GM19043 (cell line): ENCODE results near the gene OCRL.
A peak's percentile ranks its signal among the peaks of the same experiment; 100 is the strongest.

Source experiments
- ATAC-seq: cut with Tn5 transposase; IDR thresholded peaks from one replicate; pipeline ENCODE4 v1.9.1; 2021; ENCODE audit warnings: low read depth; ENCODE audit not compliant: unreplicated experiment

Gene OCRL

GRCh38 chrX:129540068-129540653 is at the start of gene OCRL:
TSS of gene OCRL (plus strand) at chrX:129540259. CDS start at chrX:129540440, 181 bp downstream.
- peak; percentile 94 for ATAC-seq

GRCh38 chrX:129490330-129490729 is 49.7 kb upstream of the OCRL start:
- no peak for ATAC-seq

DNA sequence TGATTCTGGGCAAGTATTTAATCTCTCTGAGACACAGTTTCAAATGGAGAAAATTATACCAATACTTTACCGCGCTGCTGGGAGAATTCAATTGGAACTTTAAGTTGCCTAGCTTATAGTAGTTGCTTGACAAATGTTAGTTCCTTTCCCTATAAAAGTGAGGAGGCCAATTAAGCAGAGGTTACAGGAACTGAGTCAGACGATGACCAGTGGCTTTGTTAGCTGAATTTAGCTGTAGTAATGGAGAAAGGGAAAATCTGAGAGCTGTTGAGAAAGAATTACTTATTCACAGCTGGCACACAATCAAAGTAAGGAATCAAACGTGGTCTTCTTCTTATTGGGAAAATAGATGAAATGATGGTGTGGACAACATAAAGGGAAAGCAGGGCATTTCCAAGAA is 46.4 kb upstream of the OCRL start:
- no peak for ATAC-seq

DNA sequence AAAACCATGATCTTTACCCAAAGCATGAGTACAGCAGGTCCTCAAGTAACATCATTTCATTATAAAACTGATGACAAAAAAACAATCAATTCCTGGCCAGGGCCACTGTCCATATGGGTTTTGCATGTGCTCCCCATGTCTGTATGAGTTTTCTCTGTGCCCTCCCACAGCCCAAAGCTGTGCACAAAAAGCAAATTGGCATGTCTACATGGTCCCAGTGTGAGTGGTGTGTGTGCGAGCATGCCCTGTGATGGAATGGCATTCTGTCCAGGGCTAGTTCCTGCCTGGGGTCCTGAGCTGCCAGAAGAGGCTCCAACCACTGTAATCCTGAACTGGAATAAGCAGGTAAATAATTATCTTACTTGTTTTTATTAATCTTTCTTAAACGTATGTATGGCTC is 45.2 kb upstream of the OCRL start:
- ATAC-seq = no peak

- ATAC-seq = no peak
Observed at GRCh38 chrX:129495900-129496299, 44.2 kb upstream of the OCRL start.

GRCh38 chrX:129496625-129497024 is 43.4 kb upstream of the OCRL start:
- ATAC-seq = no peak

GRCh38 chrX:129497146-129497843 is 42.8 kb upstream of the OCRL start:
- no peak for ATAC-seq

GRCh38 chrX:129510331-129510730 is 29.7 kb upstream of the OCRL start:
- ATAC-seq = no peak

GRCh38 chrX:129511689-129512088 is 28.4 kb upstream of the OCRL start:
- ATAC-seq = no peak

DNA sequence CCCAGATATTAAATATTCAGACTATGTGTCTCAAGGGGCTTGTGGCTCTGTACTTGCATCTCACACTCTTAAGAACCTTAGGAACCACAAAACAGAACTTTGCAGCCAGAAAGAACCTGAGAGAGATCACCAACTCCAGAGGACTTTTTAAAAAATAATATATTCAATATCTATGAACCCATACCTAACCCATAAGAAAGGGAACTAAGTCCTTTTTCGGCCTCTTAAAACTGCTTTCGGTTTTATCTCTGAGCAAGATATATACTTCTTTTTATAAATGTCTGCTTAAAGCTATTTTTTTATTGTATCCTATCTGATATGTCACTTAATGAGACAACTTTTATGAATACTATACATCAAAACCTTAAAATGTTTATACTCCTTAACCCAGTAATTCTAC is 27.6 kb upstream of the OCRL start:
- no peak for ATAC-seq

GRCh38 chrX:129516402-129516801 is 23.7 kb upstream of the OCRL start:
- no peak for ATAC-seq

DNA sequence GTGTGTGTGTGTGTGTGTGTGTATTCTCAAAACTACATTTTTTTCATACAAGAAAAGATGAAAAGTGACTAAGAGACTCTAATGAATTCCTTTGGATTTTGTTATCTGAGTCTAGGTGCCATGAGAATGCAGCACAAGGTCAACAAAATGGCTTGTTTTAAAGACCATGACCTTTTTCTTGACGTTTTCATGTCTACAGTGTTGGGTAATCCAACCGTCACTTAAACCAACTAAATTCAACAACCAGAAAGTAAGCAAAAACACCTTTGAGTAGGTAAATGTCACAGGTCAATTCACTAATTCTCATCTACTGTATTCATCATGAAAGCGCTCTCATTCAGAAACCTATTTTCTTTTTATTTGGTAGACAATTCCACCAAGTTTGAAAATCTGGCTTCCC is 19.9 kb upstream of the OCRL start:
- no peak for ATAC-seq

- no peak for ATAC-seq
Observed at GRCh38 chrX:129522184-129523078, 17.6 kb upstream of the OCRL start.

- ATAC-seq = no peak
Observed at GRCh38 chrX:129523079-129523911, 16.8 kb upstream of the OCRL start, which contains the start of gene SMARCA1. TSS of gene SMARCA1 (minus strand) at chrX:129523490. CDS start at chrX:129523370, 120 bp downstream.

DNA sequence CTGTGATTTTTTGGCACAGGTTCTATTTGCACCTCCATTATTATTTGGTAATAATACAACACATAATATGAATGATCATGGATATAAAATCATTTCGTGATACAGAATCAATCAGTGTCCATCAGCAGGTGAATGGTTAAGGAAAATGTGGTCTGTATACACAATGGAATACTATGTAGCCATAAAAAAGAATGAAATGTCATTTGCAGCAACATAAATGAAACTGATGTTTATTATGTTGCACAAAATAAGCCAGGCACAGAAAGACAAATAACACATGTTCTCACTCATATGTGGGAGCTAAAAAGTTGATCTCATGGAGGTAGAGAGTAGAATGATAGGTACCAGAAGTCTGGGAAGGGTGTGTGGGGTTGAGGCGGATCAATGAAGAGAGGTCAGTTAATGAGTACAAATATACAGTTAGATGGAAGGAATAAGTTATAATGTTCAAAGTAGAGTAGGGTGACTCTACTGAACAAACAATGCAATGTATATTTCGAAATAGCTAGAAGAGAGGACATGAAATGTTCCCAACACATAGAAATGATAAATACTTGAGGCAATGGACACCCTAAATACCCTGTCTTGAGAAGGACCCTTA is 15.7 kb upstream of the OCRL start:
- ATAC-seq = no peak

GRCh38 chrX:129525162-129525561 is 14.9 kb upstream of the OCRL start:
- ATAC-seq = no peak

- no peak for ATAC-seq
Observed at GRCh38 chrX:129525896-129526295, 14.2 kb upstream of the OCRL start.

DNA sequence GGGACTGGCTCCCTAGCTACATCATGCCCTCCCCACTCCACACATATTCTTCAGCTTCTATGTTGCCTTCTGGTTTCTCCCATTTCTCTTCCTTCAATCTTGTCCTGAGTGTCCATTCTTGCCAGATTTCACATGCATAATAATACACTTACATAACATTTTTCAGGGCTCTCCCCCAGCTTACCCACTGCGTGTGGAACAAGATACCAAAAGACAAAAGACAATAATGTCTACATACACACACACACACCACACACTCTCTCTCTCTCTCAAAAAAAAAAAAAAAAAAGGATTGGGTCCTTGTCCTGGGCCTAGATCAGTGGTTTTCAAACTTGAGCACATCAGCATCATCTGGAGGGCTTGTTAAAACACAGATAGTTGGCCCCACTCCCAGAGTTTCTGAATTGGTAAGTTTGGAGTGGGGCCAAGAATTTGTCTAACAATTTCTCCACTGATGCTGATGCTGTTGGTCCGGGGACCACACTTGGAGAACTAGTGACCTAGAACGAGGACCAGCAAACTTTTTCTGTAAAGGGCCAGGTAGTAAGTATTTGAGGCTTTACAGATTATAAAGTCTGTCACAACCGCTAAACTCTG is 10.3 kb upstream of the OCRL start:
- ATAC-seq = no peak

DNA sequence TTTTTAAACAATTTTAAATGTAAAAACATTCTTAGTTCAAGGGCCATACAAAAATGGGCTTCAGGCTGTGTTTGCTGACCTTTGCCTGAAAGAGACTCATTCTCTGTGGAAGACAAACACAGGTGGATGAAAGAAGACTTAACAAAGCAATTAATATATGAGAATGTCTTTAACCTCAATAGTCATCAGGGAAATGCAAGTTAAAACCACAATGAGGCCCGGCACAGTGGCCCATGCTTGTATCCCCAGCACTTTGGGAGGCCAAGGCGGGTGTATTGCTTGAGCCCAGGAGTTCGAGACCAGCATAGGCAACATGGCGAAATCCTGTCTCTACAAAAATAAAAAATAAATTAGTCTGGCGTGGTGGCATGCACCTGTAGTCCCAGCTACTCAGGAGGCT is 9.6 kb upstream of the OCRL start:
- ATAC-seq = no peak

- no peak for ATAC-seq
Observed at GRCh38 chrX:129531132-129531531, 8.9 kb upstream of the OCRL start.
